Placental epithelial cell (primary cell): ENCODE results near the gene TNKS1BP1. TPM values are rescaled to one million over a fixed set of nuclear protein-coding genes. Genes with fewer than 3 reads are reported as not detected.

Experiments used
- total RNA-seq: library from RNA; depleted of rRNA; stranded (reverse); fragments of >200 nt; gene quantifications from 2 replicates; pipeline ENCODE4 v1.2.3, GENCODE V29; 2012

TNKS1BP1 gene, protein sequence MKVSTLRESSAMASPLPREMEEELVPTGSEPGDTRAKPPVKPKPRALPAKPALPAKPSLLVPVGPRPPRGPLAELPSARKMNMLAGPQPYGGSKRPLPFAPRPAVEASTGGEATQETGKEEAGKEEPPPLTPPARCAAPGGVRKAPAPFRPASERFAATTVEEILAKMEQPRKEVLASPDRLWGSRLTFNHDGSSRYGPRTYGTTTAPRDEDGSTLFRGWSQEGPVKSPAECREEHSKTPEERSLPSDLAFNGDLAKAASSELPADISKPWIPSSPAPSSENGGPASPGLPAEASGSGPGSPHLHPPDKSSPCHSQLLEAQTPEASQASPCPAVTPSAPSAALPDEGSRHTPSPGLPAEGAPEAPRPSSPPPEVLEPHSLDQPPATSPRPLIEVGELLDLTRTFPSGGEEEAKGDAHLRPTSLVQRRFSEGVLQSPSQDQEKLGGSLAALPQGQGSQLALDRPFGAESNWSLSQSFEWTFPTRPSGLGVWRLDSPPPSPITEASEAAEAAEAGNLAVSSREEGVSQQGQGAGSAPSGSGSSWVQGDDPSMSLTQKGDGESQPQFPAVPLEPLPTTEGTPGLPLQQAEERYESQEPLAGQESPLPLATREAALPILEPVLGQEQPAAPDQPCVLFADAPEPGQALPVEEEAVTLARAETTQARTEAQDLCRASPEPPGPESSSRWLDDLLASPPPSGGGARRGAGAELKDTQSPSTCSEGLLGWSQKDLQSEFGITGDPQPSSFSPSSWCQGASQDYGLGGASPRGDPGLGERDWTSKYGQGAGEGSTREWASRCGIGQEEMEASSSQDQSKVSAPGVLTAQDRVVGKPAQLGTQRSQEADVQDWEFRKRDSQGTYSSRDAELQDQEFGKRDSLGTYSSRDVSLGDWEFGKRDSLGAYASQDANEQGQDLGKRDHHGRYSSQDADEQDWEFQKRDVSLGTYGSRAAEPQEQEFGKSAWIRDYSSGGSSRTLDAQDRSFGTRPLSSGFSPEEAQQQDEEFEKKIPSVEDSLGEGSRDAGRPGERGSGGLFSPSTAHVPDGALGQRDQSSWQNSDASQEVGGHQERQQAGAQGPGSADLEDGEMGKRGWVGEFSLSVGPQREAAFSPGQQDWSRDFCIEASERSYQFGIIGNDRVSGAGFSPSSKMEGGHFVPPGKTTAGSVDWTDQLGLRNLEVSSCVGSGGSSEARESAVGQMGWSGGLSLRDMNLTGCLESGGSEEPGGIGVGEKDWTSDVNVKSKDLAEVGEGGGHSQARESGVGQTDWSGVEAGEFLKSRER (N-terminal part only)
- total RNA-seq = 138 and 190 TPM in 2 replicates

DNA sequence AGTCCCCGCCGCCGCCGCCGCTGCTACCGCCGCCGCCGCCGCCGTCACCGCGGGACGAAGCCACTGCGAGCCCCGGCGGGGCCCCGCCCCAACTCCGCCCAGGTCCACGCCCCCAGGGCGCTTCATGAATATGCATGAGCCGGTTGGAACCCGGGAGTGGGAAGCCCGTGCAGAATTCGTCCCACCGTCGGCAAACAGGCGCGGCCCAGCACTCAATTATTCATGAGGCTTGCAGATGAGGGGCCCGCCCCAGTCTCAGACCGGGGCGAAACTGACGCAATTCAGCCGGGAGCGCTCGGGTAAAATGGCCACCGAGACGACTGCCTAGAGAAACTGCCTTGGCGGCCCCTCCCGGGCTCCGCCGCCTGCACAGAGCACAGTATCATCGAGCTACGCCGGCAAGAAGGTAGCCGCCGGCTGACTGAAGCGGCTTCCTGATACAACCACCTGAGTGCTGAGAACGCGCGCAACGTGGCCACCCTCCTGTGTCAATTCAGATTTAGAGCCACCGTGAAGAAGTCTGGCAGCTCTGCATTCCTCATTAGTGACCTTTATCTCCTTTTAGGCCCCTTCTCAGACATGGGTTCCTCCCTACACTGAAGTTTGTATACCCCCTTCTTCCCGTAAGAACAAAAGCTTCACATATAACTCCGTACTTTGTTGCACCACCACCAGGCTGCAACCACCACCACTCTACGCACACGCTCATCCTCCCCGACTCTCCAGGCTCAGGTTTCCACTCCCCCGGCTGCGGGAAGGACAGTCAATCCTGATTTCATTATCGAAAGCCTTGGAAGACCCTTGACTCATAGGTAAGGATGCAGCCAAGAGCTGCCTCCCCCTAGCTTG, at the start of gene TNKS1BP1:
TNKS1BP1 (minus strand) TSS at position 67 of the 849 bp plus-strand sequence. CDS start 3,067 bp downstream, outside the sequence.

DNA sequence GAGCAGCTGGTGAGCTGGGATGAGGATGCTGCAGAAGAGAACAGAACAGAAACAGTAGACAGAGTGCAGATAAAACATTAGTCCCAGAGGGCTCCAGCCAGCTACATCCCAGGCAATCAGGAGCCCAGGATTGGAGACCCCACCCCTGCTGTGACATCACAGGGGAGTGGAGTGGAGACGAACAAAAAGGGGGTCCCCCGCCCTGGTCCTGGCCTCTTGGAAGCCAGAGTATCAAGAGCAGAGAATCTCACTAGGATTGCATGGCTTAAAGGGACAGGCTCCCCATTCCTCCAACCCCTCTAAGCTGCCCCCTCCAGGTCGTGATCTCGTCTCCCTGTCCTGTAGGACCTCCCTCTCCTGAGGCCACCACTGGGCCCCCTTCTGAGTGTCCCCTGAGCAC, 13.4 kb upstream of the TNKS1BP1 start, which contains the start of gene P2RX3:
P2RX3 (plus strand) TSS at position 211 of the 400 bp plus-strand sequence. CDS start 199 bp downstream, outside the sequence.

DNA sequence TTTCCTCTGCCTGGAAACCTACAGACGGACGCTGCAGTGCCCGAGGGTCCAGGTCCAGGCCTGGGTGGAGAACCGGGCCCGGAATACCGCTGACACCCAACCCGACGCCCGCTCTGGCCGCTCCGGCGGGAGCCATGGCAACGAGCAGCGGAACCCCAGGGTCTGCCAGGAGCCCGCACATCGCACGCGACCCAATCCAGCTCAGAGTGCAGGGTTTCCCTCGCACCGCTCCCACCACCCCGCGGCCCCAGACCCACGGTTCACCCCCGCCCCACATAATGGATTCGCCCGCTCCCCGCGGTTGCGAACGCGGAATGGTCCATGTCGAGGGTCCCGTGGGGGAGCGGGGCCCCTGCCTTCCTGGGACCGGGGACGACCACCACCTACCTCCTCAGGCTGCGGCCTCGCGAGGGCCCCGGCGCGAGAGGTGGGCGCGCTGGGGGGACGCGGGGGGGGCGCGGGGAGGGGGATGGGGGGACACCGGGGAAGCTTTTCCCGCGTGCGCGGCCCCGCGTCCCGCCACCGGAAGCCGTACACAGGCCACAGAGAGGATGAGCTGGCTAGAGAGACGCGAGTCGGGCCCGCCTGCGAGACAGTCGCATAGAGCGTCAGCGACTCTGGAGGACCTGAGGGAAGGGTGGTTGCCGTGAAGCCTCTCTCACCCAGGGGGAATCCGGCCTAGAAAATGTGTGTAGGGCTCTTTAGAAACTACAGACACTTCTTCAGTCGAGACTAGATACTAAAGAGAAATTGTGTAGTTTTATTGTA, 10.8 kb upstream of the TNKS1BP1 start, which contains the start of gene SSRP1:
SSRP1 (minus strand) TSS at position 550 of the 768 bp plus-strand sequence. CDS start 771 bp downstream, outside the sequence.

Other genes with a start within 250 kb of the TNKS1BP1 start
- not detected in 2 replicates for gene LRRC55, start 143.0 kb downstream of the TNKS1BP1 start, total RNA-seq
- not detected in 2 replicates for gene APLNR, start 87.7 kb downstream of the TNKS1BP1 start, total RNA-seq
- 48.3 and 76.0 TPM in 2 replicates for gene SSRP1, start 10.9 kb upstream of the TNKS1BP1 start, total RNA-seq
- gene P2RX3, start 13.4 kb upstream of the TNKS1BP1 start, total RNA-seq = not detected in 2 replicates
- gene PRG3, start 56.2 kb upstream of the TNKS1BP1 start, total RNA-seq = not detected in 2 replicates
- not detected in 2 replicates for gene PRG2, start 65.7 kb upstream of the TNKS1BP1 start, total RNA-seq
- gene SLC43A3, start 102.2 kb upstream of the TNKS1BP1 start, total RNA-seq = 5.9 and 6.2 TPM in 2 replicates
- 0.22 TPM in 1 of 2 replicates, not detected in the other for gene RTN4RL2, start 135.6 kb upstream of the TNKS1BP1 start, total RNA-seq
- gene SLC43A1, start 190.8 kb upstream of the TNKS1BP1 start, total RNA-seq = 1.2 and 1.6 TPM in 2 replicates
- gene TIMM10, start 205.8 kb upstream of the TNKS1BP1 start, total RNA-seq = 16.8 and 19.6 TPM in 2 replicates
- not detected in 2 replicates for gene SMTNL1, start 212.6 kb upstream of the TNKS1BP1 start, total RNA-seq
- 0.33 and 3.1 TPM in 2 replicates for gene UBE2L6, start 242.7 kb upstream of the TNKS1BP1 start, total RNA-seq